Neuronal stem cell (in vitro differentiated cells): ENCODE data around the gene WDR54.
A peak's percentile ranks its signal among the peaks of the same experiment; 100 is the strongest.

Experiments used
- DNase-seq: peaks from one replicate; pipeline ENCODE4 v3.0.0-alpha.2; 2013; ENCODE audit warnings: low spot score
- H2AFZ ChIP-seq: one replicate; pipeline ENCODE4 v1.6.1; 2013; ENCODE audit warnings: mild to moderate bottlenecking, low read length, inconsistent platforms
- H2AK5ac ChIP-seq: 2 replicates; pipeline ENCODE4 v1.6.1; 2013; ENCODE audit warnings: low read depth, mild to moderate bottlenecking, inconsistent platforms, low read length, moderate library complexity, mixed read lengths
- H2BK120ac ChIP-seq: 2 replicates; pipeline ENCODE4 v1.6.1; 2013; ENCODE audit warnings: low read depth, mild to moderate bottlenecking, inconsistent platforms, low read length, moderate library complexity, mixed read lengths
- H2BK12ac ChIP-seq: one replicate; pipeline ENCODE4 v1.6.1; 2013; ENCODE audit warnings: low read length, inconsistent platforms
- H2BK15ac ChIP-seq: 2 replicates; pipeline ENCODE4 v1.6.1; 2013; ENCODE audit warnings: mild to moderate bottlenecking, low read length, inconsistent platforms, mixed read lengths
- H2BK5ac ChIP-seq: one replicate; pipeline ENCODE4 v1.6.1; 2013; ENCODE audit warnings: inconsistent platforms, mild to moderate bottlenecking, low read length, moderate library complexity
- H3K14ac ChIP-seq: one replicate; pipeline ENCODE4 v1.6.1; 2013; ENCODE audit warnings: low read length, inconsistent platforms
- H3K18ac ChIP-seq: 2 replicates; pipeline ENCODE4 v1.6.1; 2013; ENCODE audit warnings: low read length, inconsistent platforms
- H3K23ac ChIP-seq: 2 replicates; pipeline ENCODE4 v1.6.1; 2013; ENCODE audit warnings: low read depth, mild to moderate bottlenecking, mixed read lengths, low read length, inconsistent platforms; ENCODE audit not compliant: poor library complexity
- H3K27ac ChIP-seq: replicated peaks from 3 replicates; pipeline ENCODE4 v1.5.1; 2013; ENCODE audit warnings: low read length, inconsistent platforms
- H3K27me3 ChIP-seq, 3 experiments: 2 replicates each; pipeline ENCODE4 v1.6.1; 2013; ENCODE audit warnings: low read length in 3 of 3, mild to moderate bottlenecking in 2 of 3, inconsistent platforms in 1 of 3, low read depth in 1 of 3, mixed read lengths in 1 of 3, moderate library complexity in 1 of 3; ENCODE audit not compliant: control insufficient read depth in 3 of 3, insufficient read depth in 3 of 3
- H3K36me3 ChIP-seq, 2 donors: replicated peaks in 1 of 2; 2 replicates each; pipeline ENCODE4 v1.6.1; 2013; ENCODE audit warnings: low read length in 2 of 2; ENCODE audit not compliant: control insufficient read depth in 2 of 2, insufficient read depth in 2 of 2
- H3K4ac ChIP-seq: 2 replicates; pipeline ENCODE4 v1.6.1; 2013; ENCODE audit warnings: inconsistent platforms, mild to moderate bottlenecking, low read length, moderate library complexity
- H3K4me1 ChIP-seq, 2 donors: 1 replicate in 1 of 2; 2 replicates in 1 of 2; pipeline ENCODE4 v1.6.1; 2013; ENCODE audit warnings: low read length in 2 of 2, low read depth in 1 of 2; ENCODE audit not compliant: control insufficient read depth in 2 of 2, insufficient read depth in 1 of 2
- H3K4me2 ChIP-seq: one replicate; pipeline ENCODE4 v1.6.1; 2013; ENCODE audit warnings: mild to moderate bottlenecking, low read length, inconsistent platforms; ENCODE audit not compliant: insufficient read depth, poor library complexity, severe bottlenecking
- H3K4me3 ChIP-seq, 2 donors: 2 replicates each; pipeline ENCODE4 v1.5.1; 2013; ENCODE audit warnings: low read length in 2 of 2, mild to moderate bottlenecking in 2 of 2, inconsistent platforms in 1 of 2, moderate library complexity in 1 of 2
- H3K79me1 ChIP-seq: one replicate; pipeline ENCODE4 v1.6.1; 2013; ENCODE audit warnings: low read depth, mild to moderate bottlenecking, inconsistent platforms, low read length, moderate library complexity
- H3K9ac ChIP-seq: one replicate; pipeline ENCODE4 v1.6.1; 2013; ENCODE audit warnings: mild to moderate bottlenecking, low read depth, low read length, inconsistent platforms; ENCODE audit not compliant: poor library complexity
- H3K9me3 ChIP-seq, 2 donors: replicated peaks in 1 of 2; 2 replicates each; pipeline versions ENCODE3 to v1.6.1; 2013; ENCODE audit warnings: low read length in 2 of 2, mild to moderate bottlenecking in 2 of 2, inconsistent platforms in 1 of 2, low read depth in 1 of 2, mixed read lengths in 1 of 2, moderate library complexity in 1 of 2; ENCODE audit not compliant: control insufficient read depth in 2 of 2, insufficient read depth in 1 of 2
- H4K8ac ChIP-seq: one replicate; pipeline ENCODE4 v1.6.1; 2013; ENCODE audit warnings: low read depth, mild to moderate bottlenecking, inconsistent platforms, low read length, moderate library complexity
- H4K91ac ChIP-seq: one replicate; pipeline ENCODE4 v1.6.1; 2013; ENCODE audit warnings: low read length, low read depth, mild to moderate bottlenecking, inconsistent platforms; ENCODE audit not compliant: poor library complexity
- WGBS, 2 donors: extraction: QIAGEN DNeasy Blood & Tissue Kit; methylation state at CpG; one replicate each; pipeline ENCODE4 v1.1.7; 2013; ENCODE audit warnings: missing lambda C conversion rate in 2 of 2, mixed read lengths in 1 of 2; ENCODE audit not compliant: insufficient read length in 2 of 2, insufficient replicate concordance in 1 of 2; ENCODE audit errors: extremely low coverage in 2 of 2; 5-methylcytosine and 5-hydroxymethylcytosine counted together

WDR54 gene

DNA sequence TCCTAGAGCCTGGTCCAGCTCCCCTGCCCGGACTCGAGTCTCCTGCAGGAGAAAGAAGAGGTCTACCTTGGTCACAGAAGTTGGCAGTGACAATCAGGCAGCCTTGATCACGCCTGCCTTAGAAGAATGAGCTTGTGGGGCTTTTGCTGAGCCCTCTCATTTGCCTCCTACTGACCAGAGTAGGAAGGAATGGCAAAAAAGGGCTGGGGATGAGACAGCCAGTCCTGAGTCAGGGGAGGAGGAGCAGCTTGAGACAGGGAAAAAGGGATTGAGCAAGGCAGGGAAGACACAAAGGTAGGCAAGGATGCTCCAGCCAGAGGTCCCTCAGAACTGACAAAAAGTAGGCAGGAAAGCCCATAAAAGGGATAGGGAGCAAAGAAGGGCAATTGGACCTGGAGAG is 6.0 kb downstream of the WDR54 start:
- H3K36me3 ChIP-seq = peaks cover 66 to 89% of the 10 kb centered on the region in 2 donors
- H2BK5ac ChIP-seq = no peak overlapping the region
- no peak overlapping the region for H3K4ac ChIP-seq
- no peak overlapping the region for H3K14ac ChIP-seq
- no peak for DNase-seq
- no peak overlapping the region for H3K18ac ChIP-seq
- peaks cover 8% of the 10 kb centered on the region for H3K79me1 ChIP-seq
- no CpG with 5 or more reads among the region's 3 CpGs for WGBS, 2 donors
- H3K23ac ChIP-seq = no peak overlapping the region
- H3K4me3 ChIP-seq = no peak overlapping the region
- no peak overlapping the region for H2AFZ ChIP-seq
- peaks cover 2% of the 10 kb centered on the region in 2 donors for H3K4me1 ChIP-seq
- no peak overlapping the region for H4K8ac ChIP-seq
- no peak overlapping the region for H3K4me2 ChIP-seq
- no peak overlapping the region for H3K27ac ChIP-seq
- no peaks in the 10 kb centered on the region for H3K27me3 ChIP-seq
- no peak overlapping the region for H2AK5ac ChIP-seq
- peaks cover 0 to 3% of the 10 kb centered on the region in 2 donors for H3K9me3 ChIP-seq
- no peak overlapping the region for H2BK15ac ChIP-seq
- no peak overlapping the region for H3K9ac ChIP-seq
- no peak overlapping the region for H2BK12ac ChIP-seq
- no peak overlapping the region for H4K91ac ChIP-seq
- no peak overlapping the region for H2BK120ac ChIP-seq

DNA sequence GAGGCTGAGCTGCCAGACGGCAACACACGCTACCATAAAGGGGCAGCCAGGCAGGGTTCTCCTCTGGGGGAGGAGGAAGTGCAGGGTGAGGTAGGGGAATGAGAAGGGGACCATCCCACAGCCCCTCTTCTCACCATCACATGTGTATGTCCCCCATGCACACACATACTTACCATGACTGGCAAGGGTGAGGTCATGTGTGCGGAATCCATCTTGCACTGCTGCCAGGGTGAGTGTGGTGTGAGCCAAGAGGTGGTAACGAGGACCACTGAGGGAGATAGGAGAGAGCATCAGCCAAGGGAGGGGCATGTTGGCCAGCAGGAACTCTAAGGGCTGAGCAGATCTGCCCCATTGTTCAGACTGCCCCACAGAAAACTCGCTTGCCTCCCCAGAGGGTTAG is 7.1 kb downstream of the WDR54 start:
- Histone ChIP-seq H3K4me1 (peaks cover 0 to 2% of the 10 kb centered on the region in 2 donors), H3K27ac (no peak overlapping the region), H3K14ac (peak overlapping the region; percentile 3), H2AFZ (no peak overlapping the region), H4K8ac (no peak overlapping the region), H2AK5ac (no peak overlapping the region), H3K18ac (no peak overlapping the region), H3K4me3 (peak overlapping the region in 1 of 2 donors; percentile 1), H3K27me3 (no peaks in the 10 kb centered on the region), H3K9ac (no peak overlapping the region), H3K79me1 (peaks cover 8% of the 10 kb centered on the region), H2BK5ac (no peak overlapping the region), H2BK120ac (no peak overlapping the region), H2BK12ac (no peak overlapping the region), H4K91ac (peak overlapping the region; percentile 74), H3K4me2 (no peak overlapping the region), H3K23ac (no peak overlapping the region), H3K36me3 (peaks cover 67 to 90% of the 10 kb centered on the region in 2 donors), H2BK15ac (no peak overlapping the region), H3K9me3 (peaks cover 0 to 3% of the 10 kb centered on the region in 2 donors), H3K4ac (no peak overlapping the region)
- no CpG with 5 or more reads among the region's 5 CpGs for WGBS, 2 donors
- DNase-seq = no peak

DNA sequence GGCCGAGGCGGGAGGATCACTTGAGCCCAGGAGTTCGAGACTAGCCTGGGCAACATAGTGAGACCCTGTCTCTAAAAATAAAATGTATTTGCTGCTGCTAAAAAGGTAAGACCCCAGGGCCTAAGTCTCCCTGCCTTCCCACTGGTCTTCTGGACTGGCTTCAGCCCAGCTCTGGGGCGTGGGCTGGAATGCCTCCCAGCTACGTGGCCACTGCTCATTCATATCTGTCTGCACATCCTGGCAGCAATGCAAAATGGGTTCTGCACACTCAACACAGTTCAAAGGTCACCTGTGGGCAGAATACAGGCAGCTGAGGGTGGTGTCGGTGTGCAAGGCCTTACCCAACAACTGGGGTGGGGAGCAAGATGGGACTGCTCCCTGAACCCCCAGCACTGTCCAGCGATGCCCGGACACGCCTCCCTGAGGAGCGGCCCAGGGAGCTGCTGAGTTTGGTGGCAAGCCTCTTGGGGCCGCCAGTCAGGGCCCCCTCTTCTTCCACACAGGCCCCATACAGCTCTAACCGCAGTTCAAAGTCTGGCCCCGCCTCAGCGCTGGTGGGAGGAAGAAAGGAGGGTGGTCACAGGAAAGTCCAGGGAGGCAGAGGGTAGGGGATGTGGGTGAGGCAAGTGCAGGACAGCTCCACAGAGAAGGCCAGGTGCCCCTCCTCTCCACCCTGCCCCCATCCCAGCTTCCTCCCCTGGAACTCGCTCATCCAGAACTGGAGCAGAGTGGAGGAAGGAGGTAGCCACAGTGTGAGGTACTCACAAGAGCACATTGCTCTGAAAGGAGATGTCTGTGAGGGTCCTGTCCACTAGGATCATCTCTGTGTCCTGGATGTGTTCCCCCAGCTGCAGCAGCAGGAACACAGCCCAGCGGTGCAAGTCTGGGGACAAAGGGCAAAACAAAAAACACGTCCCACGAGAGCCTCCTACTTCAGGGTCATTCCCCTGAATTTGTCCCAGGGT is 8.2 kb downstream of the WDR54 start:
- H3K4me1 ChIP-seq = peaks cover 0 to 2% of the 10 kb centered on the region in 2 donors
- WGBS, 2 donors = no CpG with 5 or more reads among the region's 18 CpGs
- H3K79me1 ChIP-seq = peaks cover 4% of the 10 kb centered on the region
- no peak overlapping the region for H2AK5ac ChIP-seq
- no peak overlapping the region for H2BK15ac ChIP-seq
- H3K4ac ChIP-seq = no peak overlapping the region
- no peak overlapping the region for H4K8ac ChIP-seq
- no peak overlapping the region for H3K9ac ChIP-seq
- no peak for DNase-seq
- no peak overlapping the region for H3K4me3 ChIP-seq
- no peak overlapping the region for H3K27ac ChIP-seq
- no peak overlapping the region for H4K91ac ChIP-seq
- no peak overlapping the region for H3K18ac ChIP-seq
- H2AFZ ChIP-seq = no peak overlapping the region
- no peak overlapping the region for H3K4me2 ChIP-seq
- no peak overlapping the region for H2BK120ac ChIP-seq
- H3K27me3 ChIP-seq = no peaks in the 10 kb centered on the region
- peaks cover 60 to 80% of the 10 kb centered on the region in 2 donors for H3K36me3 ChIP-seq
- H2BK5ac ChIP-seq = peak overlapping the region; percentile 48
- no peak overlapping the region for H3K14ac ChIP-seq
- H3K9me3 ChIP-seq = peaks cover 0 to 3% of the 10 kb centered on the region in 2 donors
- no peak overlapping the region for H2BK12ac ChIP-seq
- peak overlapping the region; percentile 34 for H3K23ac ChIP-seq

DNA sequence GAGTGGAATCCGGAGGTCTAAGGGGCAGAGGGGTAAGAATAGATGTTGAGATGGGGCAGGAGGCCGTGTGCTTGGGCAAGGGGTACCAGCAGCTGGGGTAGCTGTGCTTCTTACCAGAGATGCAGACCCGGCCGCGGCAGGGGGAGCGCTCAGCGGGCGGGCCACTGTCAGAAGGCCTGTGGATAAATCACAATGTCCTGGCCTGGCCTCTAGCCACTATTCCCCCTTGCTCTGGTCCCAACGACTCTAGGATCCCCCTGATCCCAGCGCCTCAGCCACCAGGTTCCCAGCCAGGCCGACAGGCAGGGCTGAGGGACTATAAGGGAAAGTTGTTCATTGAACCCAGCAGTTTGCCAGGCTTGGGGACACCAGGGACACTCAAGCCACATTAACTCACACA is 9.0 kb downstream of the WDR54 start:
- Histone ChIP-seq H4K8ac (no peak overlapping the region), H3K27me3 (no peaks in the 10 kb centered on the region), H3K36me3 (peaks cover 54 to 75% of the 10 kb centered on the region in 2 donors), H3K4ac (no peak overlapping the region), H2AK5ac (no peak overlapping the region), H3K18ac (no peak overlapping the region), H2BK120ac (no peak overlapping the region), H3K23ac (peak overlapping the region; percentile 34), H2AFZ (no peak overlapping the region), H3K79me1 (peaks cover 2% of the 10 kb centered on the region), H3K14ac (no peak overlapping the region), H3K27ac (no peak overlapping the region), H3K4me2 (no peak overlapping the region), H2BK15ac (no peak overlapping the region), H3K4me3 (no peak overlapping the region), H3K4me1 (peaks cover 0 to 2% of the 10 kb centered on the region in 2 donors), H2BK12ac (no peak overlapping the region), H2BK5ac (no peak overlapping the region), H4K91ac (no peak overlapping the region), H3K9ac (no peak overlapping the region), H3K9me3 (peaks cover 0 to 3% of the 10 kb centered on the region in 2 donors)
- no CpG with 5 or more reads among the region's 11 CpGs for WGBS, 2 donors
- no peak for DNase-seq
